Stimulated activated naive CD4-positive, alpha-beta T cell treated with Interleukin-2 at 50 U/mL for 16 hours (primary cell): ENCODE measurements around the gene DOK7.

ENCODE experiments used
- DNase-seq: peaks from one replicate; lab custom pipeline; 2025; lab: John Stamatoyannopoulos, UW

DOK7 gene

GRCh38 chr4:3463556-3464348 lies 646 bp downstream of the DOK7 start:
- DNase-seq: no peak

GRCh38 chr4:3464349-3464905 lies 1.3 kb downstream of the DOK7 start:
- DNase-seq: no peak

GRCh38 chr4:3464911-3465697 lies 2.0 kb downstream of the DOK7 start:
- DNase-seq: no peak

GRCh38 chr4:3465698-3466671 lies 2.9 kb downstream of the DOK7 start:
- no peak for DNase-seq

GRCh38 chr4:3466691-3467600 lies 3.8 kb downstream of the DOK7 start:
- DNase-seq: no peak

GRCh38 chr4:3467601-3468031 lies 4.5 kb downstream of the DOK7 start:
- no peak for DNase-seq

- DNase-seq: no peak
Measured at GRCh38 chr4:3468154-3468553, 5.0 kb downstream of the DOK7 start.

- no peak for DNase-seq
Measured at GRCh38 chr4:3468804-3469203, 5.7 kb downstream of the DOK7 start.

- no peak for DNase-seq
Measured at GRCh38 chr4:3469386-3470243, 6.5 kb downstream of the DOK7 start.

- DNase-seq: no peak
Measured at GRCh38 chr4:3470244-3471097, 7.4 kb downstream of the DOK7 start.

- DNase-seq: no peak
Measured at GRCh38 chr4:3471098-3471760, 8.1 kb downstream of the DOK7 start.

- DNase-seq: no peak
Measured at GRCh38 chr4:3471886-3472285, 8.8 kb downstream of the DOK7 start.

- DNase-seq: no peak
Measured at GRCh38 chr4:3472411-3473141, 9.5 kb downstream of the DOK7 start.

- no peak for DNase-seq
Measured at GRCh38 chr4:3473181-3473950, 10.3 kb downstream of the DOK7 start.

GRCh38 chr4:3473996-3474765 lies 11.1 kb downstream of the DOK7 start:
- no peak for DNase-seq
